C4-2B (cell line): ENCODE results near the gene CYBRD1.

ENCODE experiments used
- ZFX ChIP-seq: fragments of 450-650 bp; IDR thresholded peaks from 2 replicates; pipeline ENCODE4 v1.6.1; 2017
- TF ChIP-seq, protein P1 (sequence below): fragments of 450-650 bp; conservative IDR thresholded peaks from 2 replicates; pipeline ENCODE4 v1.5.1; 2017; ENCODE audit warnings: mild to moderate bottlenecking

DNA sequence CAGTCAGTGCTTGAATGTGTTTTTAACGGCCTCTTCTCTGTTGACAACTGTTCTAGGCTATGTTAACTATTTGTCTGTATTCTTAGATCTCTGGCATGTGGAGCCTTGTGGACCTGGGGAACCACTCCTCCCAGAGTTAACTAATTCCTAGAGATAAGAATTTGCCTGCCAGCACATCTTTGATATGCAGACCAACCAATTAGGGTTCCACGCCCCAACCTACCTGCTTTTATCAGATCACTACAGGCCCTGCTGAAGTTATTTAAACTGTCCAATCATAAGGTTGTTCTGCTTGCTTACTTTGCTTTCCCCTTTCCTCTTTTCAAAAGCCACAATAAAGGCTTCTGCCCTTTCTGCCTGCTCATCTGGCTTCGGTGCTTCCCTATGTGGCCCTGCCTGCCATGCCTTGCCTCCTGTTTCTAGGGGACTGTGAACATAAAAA, 8.5 kb upstream of the CYBRD1 start:
- TF ChIP-seq, protein P1, sequence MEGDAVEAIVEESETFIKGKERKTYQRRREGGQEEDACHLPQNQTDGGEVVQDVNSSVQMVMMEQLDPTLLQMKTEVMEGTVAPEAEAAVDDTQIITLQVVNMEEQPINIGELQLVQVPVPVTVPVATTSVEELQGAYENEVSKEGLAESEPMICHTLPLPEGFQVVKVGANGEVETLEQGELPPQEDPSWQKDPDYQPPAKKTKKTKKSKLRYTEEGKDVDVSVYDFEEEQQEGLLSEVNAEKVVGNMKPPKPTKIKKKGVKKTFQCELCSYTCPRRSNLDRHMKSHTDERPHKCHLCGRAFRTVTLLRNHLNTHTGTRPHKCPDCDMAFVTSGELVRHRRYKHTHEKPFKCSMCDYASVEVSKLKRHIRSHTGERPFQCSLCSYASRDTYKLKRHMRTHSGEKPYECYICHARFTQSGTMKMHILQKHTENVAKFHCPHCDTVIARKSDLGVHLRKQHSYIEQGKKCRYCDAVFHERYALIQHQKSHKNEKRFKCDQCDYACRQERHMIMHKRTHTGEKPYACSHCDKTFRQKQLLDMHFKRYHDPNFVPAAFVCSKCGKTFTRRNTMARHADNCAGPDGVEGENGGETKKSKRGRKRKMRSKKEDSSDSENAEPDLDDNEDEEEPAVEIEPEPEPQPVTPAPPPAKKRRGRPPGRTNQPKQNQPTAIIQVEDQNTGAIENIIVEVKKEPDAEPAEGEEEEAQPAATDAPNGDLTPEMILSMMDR: no peak
- TF ChIP-seq ZFX: no peak
